ENCODE measurements around the gene SLX4IP.
A peak's percentile ranks its signal among the peaks of the same experiment; 100 is the strongest.

Gene SLX4IP

GRCh38 chr20:10651227-10651990 lies 216.3 kb downstream of the SLX4IP start:
- DNase-seq (ENCODE audit: low read depth): no peak

- DNase-seq (ENCODE audit: low read depth): no peak
These were observed 217.1 kb downstream of the SLX4IP start for GRCh38 chr20:10652185-10652584.

GRCh38 chr20:10652660-10653261 lies 217.7 kb downstream of the SLX4IP start:
- DNase-seq (ENCODE audit: low read depth): no peak

GRCh38 chr20:10653599-10654249 lies 218.6 kb downstream of the SLX4IP start:
- peak; percentile 68 for DNase-seq (ENCODE audit: low read depth)

- no peak for DNase-seq (ENCODE audit: low read depth)
These were observed 219.1 kb downstream of the SLX4IP start for GRCh38 chr20:10654250-10654610.

GRCh38 chr20:10654630-10655029 lies 219.5 kb downstream of the SLX4IP start:
- DNase-seq (ENCODE audit: low read depth): no peak

- DNase-seq (ENCODE audit: low read depth): no peak
These were observed 220.9 kb downstream of the SLX4IP start for GRCh38 chr20:10655720-10656669.

- DNase-seq (ENCODE audit: low read depth): no peak
These were observed 222.3 kb downstream of the SLX4IP start for GRCh38 chr20:10657453-10657852.

- no peak for DNase-seq (ENCODE audit: low read depth)
These were observed 223.1 kb downstream of the SLX4IP start for GRCh38 chr20:10658051-10658823.

GRCh38 chr20:10658876-10659632 lies 223.9 kb downstream of the SLX4IP start:
- no peak for DNase-seq (ENCODE audit: low read depth)

- DNase-seq (ENCODE audit: low read depth): no peak
These were observed 224.8 kb downstream of the SLX4IP start for GRCh38 chr20:10659651-10660601.

- DNase-seq (ENCODE audit: low read depth): no peak
These were observed 225.6 kb downstream of the SLX4IP start for GRCh38 chr20:10660661-10661060.

GRCh38 chr20:10661261-10661660 lies 226.2 kb downstream of the SLX4IP start:
- DNase-seq (ENCODE audit: low read depth): no peak

GRCh38 chr20:10662151-10662550 lies 227.0 kb downstream of the SLX4IP start:
- no peak for DNase-seq (ENCODE audit: low read depth)

GRCh38 chr20:10662661-10663458 lies 227.8 kb downstream of the SLX4IP start:
- DNase-seq (ENCODE audit: low read depth): no peak

GRCh38 chr20:10663756-10664155 lies 228.7 kb downstream of the SLX4IP start:
- DNase-seq (ENCODE audit: low read depth): no peak

- DNase-seq (ENCODE audit: low read depth): no peak
These were observed 230.0 kb downstream of the SLX4IP start for GRCh38 chr20:10665027-10665561.

- DNase-seq (ENCODE audit: low read depth): no peak
These were observed 230.7 kb downstream of the SLX4IP start for GRCh38 chr20:10665791-10666190.

Measured in GM04503 (cell line).